ENCODE results near the gene PCDHGB7.

- TF ChIP-seq CTCF (conservative IDR thresholded peaks at IDR 0.05; ENCODE audit: low read depth, low read length): no peak
- no peak for TF ChIP-seq EZH2 (IDR thresholded peaks at IDR 0.05; ENCODE audit: borderline replicate concordance, low read depth, low read length, poor library complexity, severe bottlenecking)
These were observed 19.7 kb downstream of the PCDHGB7 start for GRCh38 chr5:141437221-141437620.

Measured in A673 (cell line).